Endothelial cell of umbilical vein (primary cell): ENCODE results near the gene GSG1L.

Source experiments
- EZH2 ChIP-seq: IDR thresholded peaks from 2 replicates; pipeline ENCODE4 v1.6.1; 2012; ENCODE audit warnings: borderline replicate concordance, low read depth, mild to moderate bottlenecking, moderate library complexity, low read length, inconsistent platforms; ENCODE audit not compliant: severe bottlenecking
- FOS ChIP-seq: IDR thresholded peaks from 2 replicates; pipeline ENCODE4 v1.6.1; 2011; ENCODE audit warnings: mild to moderate bottlenecking, low read length, moderate library complexity, borderline replicate concordance; ENCODE audit not compliant: insufficient read depth
- GATA2 ChIP-seq: IDR thresholded peaks from 2 replicates; pipeline ENCODE4 v1.7.0; 2011; ENCODE audit warnings: low read depth, mild to moderate bottlenecking, moderate library complexity, mixed read lengths, low read length; ENCODE audit not compliant: insufficient read length, insufficient read depth
- JUN ChIP-seq: IDR thresholded peaks from 2 replicates; pipeline ENCODE4 v1.6.1; 2011; ENCODE audit warnings: borderline replicate concordance, low read depth; ENCODE audit not compliant: insufficient read length, insufficient read depth
- MAX ChIP-seq: IDR thresholded peaks from 2 replicates; pipeline ENCODE4 v1.6.1; 2011; ENCODE audit not compliant: insufficient read depth, insufficient read length
- MYC ChIP-seq: IDR thresholded peaks from one replicate; pipeline ENCODE4 v1.6.1; 2011; ENCODE audit warnings: mild to moderate bottlenecking, low read depth, low read length
- POLR2A ChIP-seq: IDR thresholded peaks from 2 replicates; pipeline ENCODE4 v1.6.1; 2012; ENCODE audit warnings: low read depth, mild to moderate bottlenecking, control low read depth, low read length
- POLR2AphosphoS5 ChIP-seq: IDR thresholded peaks from 2 replicates; pipeline ENCODE4 v1.6.1; 2012; ENCODE audit warnings: low read depth, mild to moderate bottlenecking, control low read depth, low read length, moderate library complexity; ENCODE audit not compliant: insufficient read depth
- TF ChIP-seq, protein P1 (sequence below), 2 donors: IDR thresholded peaks; 1 replicate in 1 of 2; 2 replicates in 1 of 2; pipeline ENCODE4 v1.5.1; 2011; ENCODE audit warnings: low read length in 2 of 2, mild to moderate bottlenecking in 2 of 2, moderate library complexity in 2 of 2, control low read depth in 1 of 2, inconsistent platforms in 1 of 2, low read depth in 1 of 2; ENCODE audit not compliant: insufficient read depth in 1 of 2; ENCODE audit errors: extremely low read depth in 1 of 2

- TF ChIP-seq POLR2A (no peak), EZH2 (no peak), POLR2AphosphoS5 (no peak), GATA2 (no peak), MYC (no peak), MAX (no peak), JUN (no peak), FOS (no peak)
- TF ChIP-seq, protein P1, sequence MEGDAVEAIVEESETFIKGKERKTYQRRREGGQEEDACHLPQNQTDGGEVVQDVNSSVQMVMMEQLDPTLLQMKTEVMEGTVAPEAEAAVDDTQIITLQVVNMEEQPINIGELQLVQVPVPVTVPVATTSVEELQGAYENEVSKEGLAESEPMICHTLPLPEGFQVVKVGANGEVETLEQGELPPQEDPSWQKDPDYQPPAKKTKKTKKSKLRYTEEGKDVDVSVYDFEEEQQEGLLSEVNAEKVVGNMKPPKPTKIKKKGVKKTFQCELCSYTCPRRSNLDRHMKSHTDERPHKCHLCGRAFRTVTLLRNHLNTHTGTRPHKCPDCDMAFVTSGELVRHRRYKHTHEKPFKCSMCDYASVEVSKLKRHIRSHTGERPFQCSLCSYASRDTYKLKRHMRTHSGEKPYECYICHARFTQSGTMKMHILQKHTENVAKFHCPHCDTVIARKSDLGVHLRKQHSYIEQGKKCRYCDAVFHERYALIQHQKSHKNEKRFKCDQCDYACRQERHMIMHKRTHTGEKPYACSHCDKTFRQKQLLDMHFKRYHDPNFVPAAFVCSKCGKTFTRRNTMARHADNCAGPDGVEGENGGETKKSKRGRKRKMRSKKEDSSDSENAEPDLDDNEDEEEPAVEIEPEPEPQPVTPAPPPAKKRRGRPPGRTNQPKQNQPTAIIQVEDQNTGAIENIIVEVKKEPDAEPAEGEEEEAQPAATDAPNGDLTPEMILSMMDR (IDR thresholded peaks at IDR 0.05; ENCODE audit: extremely low read depth in 1 of 2, insufficient read depth in 1 of 2, low read depth in 1 of 2, low read length in 2 of 2), result no peak
Observed at GRCh38 chr16:27791404-27791719, 272.2 kb downstream of the GSG1L start.
